Loucy (cell line): ENCODE measurements around the gene PSPN.

Source experiments
- CTCF ChIP-seq: fragments of 200-600 bp; sonication (generic); conservative IDR thresholded peaks from 2 replicates; pipeline ENCODE4 v1.5.1; 2014; ENCODE audit warnings: mild to moderate bottlenecking, antibody characterized with exemption, low read length
- EZH2phosphoT487 ChIP-seq: fragments of 200-600 bp; IDR thresholded peaks from 2 replicates; pipeline ENCODE4 v1.6.1; 2018; ENCODE audit warnings: antibody characterized with exemption, mild to moderate bottlenecking, moderate library complexity, borderline replicate concordance

- TF ChIP-seq CTCF (no peak), EZH2phosphoT487 (no peak)
Measured at GRCh38 chr19:6375411-6376010, at the start of gene PSPN.
